Osteocyte (in vitro differentiated cells): ENCODE measurements around the gene UNC80. TPM values are rescaled to one million over a fixed set of nuclear protein-coding genes. Genes with fewer than 3 reads are reported as not detected.

Source experiments
- DNase-seq: peaks from one replicate; pipeline ENCODE4 v3.0.0; 2021; ENCODE audit warnings: mixed read lengths; ENCODE audit not compliant: unreplicated experiment; ENCODE audit errors: extremely low spot score
- H3K27ac Mint-ChIP-seq: one replicate; pipeline ENCODE4 v1.8.0; 2021; ENCODE audit warnings: mild to moderate bottlenecking, mixed read lengths; ENCODE audit not compliant: unreplicated experiment
- H3K27me3 Mint-ChIP-seq: one replicate; pipeline ENCODE4 v1.8.0; 2021; ENCODE audit warnings: mixed read lengths; ENCODE audit not compliant: unreplicated experiment
- H3K36me3 Mint-ChIP-seq: one replicate; pipeline ENCODE4 v1.8.0; 2021; ENCODE audit warnings: mixed read lengths; ENCODE audit not compliant: unreplicated experiment
- H3K4me1 Mint-ChIP-seq: one replicate; pipeline ENCODE4 v1.8.0; 2021; ENCODE audit warnings: mixed read lengths; ENCODE audit not compliant: unreplicated experiment
- H3K4me3 Mint-ChIP-seq: one replicate; pipeline ENCODE4 v1.8.0; 2021; ENCODE audit warnings: mild to moderate bottlenecking, moderate library complexity, mixed read lengths; ENCODE audit not compliant: unreplicated experiment
- H3K9me3 Mint-ChIP-seq: one replicate; pipeline ENCODE4 v1.8.0; 2021; ENCODE audit warnings: mixed read lengths; ENCODE audit not compliant: unreplicated experiment
- CTCF ChIP-seq: fragments of 200-600 bp; sonication (generic); IDR thresholded peaks from 2 replicates; pipeline ENCODE4 v1.5.0; 2021; ENCODE audit warnings: antibody characterized with exemption, mild to moderate bottlenecking, moderate library complexity
- total RNA-seq: library from RNA; stranded (reverse); gene quantifications from 2 replicates; pipeline ENCODE4 v1.2.1, GENCODE V29; 2021

UNC80 gene
- total RNA-seq, 1 donor from 2014 or later, result not detected

GRCh38 chr2:209940936-209941335, 169.3 kb downstream of the UNC80 start:
- Mint-ChIP-seq H3K27me3 (no peaks in the 10 kb centered on the region), H3K4me1 (peaks cover 9% of the 10 kb centered on the region)

DNA sequence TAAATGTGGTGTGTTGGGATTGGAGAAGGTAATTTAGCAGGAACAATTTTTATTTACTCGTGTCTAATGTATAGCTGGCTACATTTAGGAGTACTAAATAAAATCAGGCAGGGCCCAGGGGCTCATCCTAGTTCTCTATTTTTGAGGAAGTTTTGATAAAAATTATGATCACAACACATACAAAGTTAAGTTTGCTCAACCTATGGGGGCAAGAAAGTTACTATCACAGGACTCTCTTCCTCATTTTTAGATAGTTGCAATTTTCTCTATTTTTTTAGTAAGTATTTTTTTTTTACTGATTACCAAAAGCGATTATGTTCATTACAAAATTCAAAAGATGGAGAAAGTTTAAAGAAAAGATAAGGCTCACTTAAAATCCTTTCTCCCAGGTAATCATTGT, 170.8 kb downstream of the UNC80 start:
- H3K4me1 Mint-ChIP-seq, result peaks cover 9% of the 10 kb centered on the region
- no peaks in the 10 kb centered on the region for H3K36me3 Mint-ChIP-seq
- no peak overlapping the region for H3K27ac Mint-ChIP-seq
- no peak overlapping the region for H3K4me3 Mint-ChIP-seq
- no peak for DNase-seq
- H3K9me3 Mint-ChIP-seq, result no peaks in the 10 kb centered on the region
- no peak for TF ChIP-seq CTCF
- H3K27me3 Mint-ChIP-seq, result no peaks in the 10 kb centered on the region

More at GRCh38 chr2:209940936-209941335, 169.3 kb downstream of the UNC80 start:
- no peak for TF ChIP-seq CTCF
- Mint-ChIP-seq H3K36me3 (no peaks in the 10 kb centered on the region), H3K27ac (no peak overlapping the region), H3K4me3 (no peak overlapping the region), H3K9me3 (no peaks in the 10 kb centered on the region)
- no peak for DNase-seq

GRCh38 chr2:209942936-209943605, 171.4 kb downstream of the UNC80 start:
- no peak for TF ChIP-seq CTCF
- Mint-ChIP-seq H3K4me3 (no peak overlapping the region), H3K9me3 (no peaks in the 10 kb centered on the region), H3K27me3 (no peaks in the 10 kb centered on the region), H3K36me3 (no peaks in the 10 kb centered on the region), H3K4me1 (peaks cover 9% of the 10 kb centered on the region), H3K27ac (no peak overlapping the region)
- no peak for DNase-seq

DNA sequence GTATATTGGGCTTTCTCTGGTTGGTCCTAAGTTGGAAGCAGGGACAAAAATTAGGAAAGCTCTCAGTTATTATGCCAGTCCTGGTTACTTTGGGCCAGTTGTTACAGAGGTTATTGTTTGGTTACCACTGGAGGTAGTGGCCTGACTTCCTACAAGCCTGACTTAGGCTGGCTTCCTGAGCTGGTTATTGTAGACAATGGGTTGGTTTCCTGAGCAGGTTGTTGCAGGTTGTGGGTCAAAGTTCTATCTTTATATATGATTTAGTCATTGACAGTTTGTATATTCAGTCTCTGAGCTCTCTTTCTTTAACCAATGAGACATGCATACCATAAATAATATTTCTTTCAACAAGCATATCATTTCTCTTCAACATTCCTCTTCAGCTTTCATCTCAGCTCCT, 172.1 kb downstream of the UNC80 start:
- H3K27me3 Mint-ChIP-seq, result peaks cover 5% of the 10 kb centered on the region
- no peaks in the 10 kb centered on the region for H3K9me3 Mint-ChIP-seq
- no peak for DNase-seq
- H3K36me3 Mint-ChIP-seq, result no peaks in the 10 kb centered on the region
- peaks cover 9% of the 10 kb centered on the region for H3K4me1 Mint-ChIP-seq
- no peak overlapping the region for H3K27ac Mint-ChIP-seq
- no peak for TF ChIP-seq CTCF
- no peak overlapping the region for H3K4me3 Mint-ChIP-seq

DNA sequence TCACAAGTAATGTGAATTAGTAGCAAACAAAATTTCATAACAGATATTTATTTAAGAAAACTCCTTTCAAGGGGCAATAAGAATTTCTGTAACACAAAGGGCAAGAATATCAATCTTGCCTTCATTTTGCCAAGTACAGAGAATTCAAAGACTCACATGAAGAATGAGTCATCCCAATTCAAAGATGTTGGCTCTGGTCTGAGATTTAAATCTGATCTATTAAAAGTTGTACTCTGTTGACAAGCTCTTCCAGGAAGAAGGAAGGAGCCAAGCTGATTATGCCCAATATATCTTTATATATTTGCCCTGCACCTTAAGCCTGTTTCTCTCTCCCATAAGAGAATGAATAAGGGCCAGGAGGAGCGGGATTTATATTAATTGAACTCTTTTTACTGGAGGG, 174.9 kb downstream of the UNC80 start:
- Mint-ChIP-seq H3K36me3 (no peaks in the 10 kb centered on the region), H3K4me3 (no peak overlapping the region), H3K4me1 (peaks cover 9% of the 10 kb centered on the region), H3K27ac (no peak overlapping the region), H3K9me3 (peaks cover 1% of the 10 kb centered on the region), H3K27me3 (peaks cover 5% of the 10 kb centered on the region)
- no peak for DNase-seq
- TF ChIP-seq CTCF, result no peak
